K562 (cell line): ENCODE results near the gene PTP4A1. TPM values are rescaled to one million over a fixed set of nuclear protein-coding genes. Genes with fewer than 3 reads are reported as not detected.

ENCODE experiments used
- CHD7 ChIP-seq: fragments of 200-600 bp; sonication (generic); IDR thresholded peaks from one replicate; pipeline ENCODE4 v1.6.1; 2012; ENCODE audit warnings: mild to moderate bottlenecking, low read depth, low read length, inconsistent platforms
- HMG20A ChIP-seq: fragments of 450-650 bp; formaldehyde crosslinking; conservative IDR thresholded peaks from 2 replicates; pipeline ENCODE4 v1.4.0; 2020; ENCODE audit warnings: mild to moderate bottlenecking, mixed read lengths
- HNRNPK ChIP-seq: fragments of 200-400 bp; formaldehyde crosslinking; IDR thresholded peaks from one replicate; pipeline ENCODE4 v1.6.1; 2018; ENCODE audit warnings: mild to moderate bottlenecking, low read depth, low read length; ENCODE audit not compliant: poor library complexity, severe bottlenecking
- polyA plus RNA-seq, 8 experiments: library from polyadenylated mRNA; depleted of rRNA in 4 of 8; stranded (reverse) in 5 of 8; unstranded in 3 of 8; fragments of >200 nt; fragmentation: Nextera tagmentation in 2 of 8; fragmentation: Illumina TruSeq in 1 of 8; extraction: Ambion mirVana in 2 of 8; extraction: Trizol in 1 of 8; gene quantifications; 2 replicates each; pipeline versions ENCODE4 v1.2.1 to v1.2.3, GENCODE V29; 2011 to 2014; ENCODE audit warnings: inconsistent platforms in 1 of 8, missing spikeins in 1 of 8
- total RNA-seq, 7 experiments: library from RNA; depleted of rRNA in 6 of 7; stranded (reverse); fragments of >200 nt in 6 of 7; fragmentation: Illumina TruSeq in 2 of 7; extraction: Trizol in 2 of 7; gene quantifications; 2 replicates each; pipeline versions ENCODE4 v1.2.1 to v1.2.3, GENCODE V29; 2011 to 2021; ENCODE audit warnings: low replicate concordance in 1 of 7

Gene PTP4A1
- total and polyA plus RNA-seq, 9 of the 15 experiments (the other 6 are each of a cell fraction or from before 2014, with no cell fraction given): 3.7 to 67.5 (median 13.1) TPM

- TF ChIP-seq HNRNPK: no peak
- no peak for TF ChIP-seq CHD7
- no peak for TF ChIP-seq HMG20A (CRISPR knock-in tag)
Measured at GRCh38 chr6:63549076-63549475, 23.2 kb upstream of the PTP4A1 start (continued).
